ENCODE results near the gene MAP3K7.

The MAP3K7 gene

GRCh38 chr6:90488816-90489215 is 98.1 kb downstream of the MAP3K7 start:
- in situ Hi-C loops (cut with HindIII; ENCODE audit: low sequenced_read_pairs): loop anchor here (25.0 kb wide), 1 partner anchor 527 kb away; no protein-coding TSS in a partner anchor

GRCh38 chr6:90485635-90486277 is 101.1 kb downstream of the MAP3K7 start:
- in situ Hi-C loops (cut with HindIII; ENCODE audit: low sequenced_read_pairs): loop anchor here (25.0 kb wide), 1 partner anchor 523 kb away; no protein-coding TSS in a partner anchor

GRCh38 chr6:90484903-90485302 is 102.0 kb downstream of the MAP3K7 start:
- in situ Hi-C loops (cut with HindIII; ENCODE audit: low sequenced_read_pairs): loop anchor here (25.0 kb wide), 1 partner anchor 523 kb away; no protein-coding TSS in a partner anchor

- in situ Hi-C loops (cut with HindIII; ENCODE audit: low sequenced_read_pairs): loop anchor here (25.0 kb wide), 1 partner anchor 522 kb away; no protein-coding TSS in a partner anchor
Observed at GRCh38 chr6:90484385-90484784, 102.5 kb downstream of the MAP3K7 start.

- in situ Hi-C loops (cut with HindIII; ENCODE audit: low sequenced_read_pairs): loop anchor here (25.0 kb wide), 1 partner anchor 522 kb away; no protein-coding TSS in a partner anchor
Observed at GRCh38 chr6:90483956-90484355, 102.9 kb downstream of the MAP3K7 start.

- in situ Hi-C loops (cut with HindIII; ENCODE audit: low sequenced_read_pairs): loop anchor here (25.0 kb wide), 1 partner anchor 521 kb away; no protein-coding TSS in a partner anchor
Observed at GRCh38 chr6:90483116-90483839, 103.6 kb downstream of the MAP3K7 start.

- in situ Hi-C loops (cut with HindIII; ENCODE audit: low sequenced_read_pairs): loop anchor here (25.0 kb wide), 1 partner anchor 518 kb away; no protein-coding TSS in a partner anchor
Observed at GRCh38 chr6:90480666-90481065, 106.2 kb downstream of the MAP3K7 start.

- in situ Hi-C loops (cut with HindIII; ENCODE audit: low sequenced_read_pairs): loop anchor here (25.0 kb wide), 1 partner anchor 517 kb away; no protein-coding TSS in a partner anchor
Observed at GRCh38 chr6:90479603-90479926, 107.3 kb downstream of the MAP3K7 start.

- in situ Hi-C loops (cut with HindIII; ENCODE audit: low sequenced_read_pairs): loop anchor here (25.0 kb wide), 1 partner anchor 517 kb away; no protein-coding TSS in a partner anchor
Observed at GRCh38 chr6:90478789-90479602, 107.9 kb downstream of the MAP3K7 start.

- in situ Hi-C loops (cut with HindIII; ENCODE audit: low sequenced_read_pairs): loop anchor here (25.0 kb wide), 1 partner anchor 516 kb away; no protein-coding TSS in a partner anchor
Observed at GRCh38 chr6:90478278-90478677, 108.6 kb downstream of the MAP3K7 start.

GRCh38 chr6:90477366-90477765 is 109.5 kb downstream of the MAP3K7 start:
- in situ Hi-C loops (cut with HindIII; ENCODE audit: low sequenced_read_pairs): loop anchor here (25.0 kb wide), 1 partner anchor 515 kb away; no protein-coding TSS in a partner anchor

GRCh38 chr6:90472716-90473115 is 114.2 kb downstream of the MAP3K7 start:
- in situ Hi-C loops (cut with HindIII; ENCODE audit: low sequenced_read_pairs): no loop called here

- in situ Hi-C loops (cut with HindIII; ENCODE audit: low sequenced_read_pairs): no loop called here
Observed at GRCh38 chr6:90471263-90471662, 115.6 kb downstream of the MAP3K7 start.

GRCh38 chr6:90469906-90470305 is 117.0 kb downstream of the MAP3K7 start:
- in situ Hi-C loops (cut with HindIII; ENCODE audit: low sequenced_read_pairs): no loop called here

GRCh38 chr6:90468859-90469258 is 118.0 kb downstream of the MAP3K7 start:
- in situ Hi-C loops (cut with HindIII; ENCODE audit: low sequenced_read_pairs): no loop called here

- in situ Hi-C loops (cut with HindIII; ENCODE audit: low sequenced_read_pairs): no loop called here
Observed at GRCh38 chr6:90468080-90468479, 118.8 kb downstream of the MAP3K7 start.

- in situ Hi-C loops (cut with HindIII; ENCODE audit: low sequenced_read_pairs): no loop called here
Observed at GRCh38 chr6:90467546-90467945, 119.3 kb downstream of the MAP3K7 start.

GRCh38 chr6:90466154-90466940 is 120.5 kb downstream of the MAP3K7 start:
- in situ Hi-C loops (cut with HindIII; ENCODE audit: low sequenced_read_pairs): no loop called here

GRCh38 chr6:90465686-90466085 is 121.2 kb downstream of the MAP3K7 start:
- in situ Hi-C loops (cut with HindIII; ENCODE audit: low sequenced_read_pairs): no loop called here

- in situ Hi-C loops (cut with HindIII; ENCODE audit: low sequenced_read_pairs): no loop called here
Observed at GRCh38 chr6:90464507-90464906, 122.4 kb downstream of the MAP3K7 start.

Measured in endothelial cell of hepatic sinusoid (primary cell).